ENCODE data around the gene CNTNAP4.

The CNTNAP4 gene

DNA sequence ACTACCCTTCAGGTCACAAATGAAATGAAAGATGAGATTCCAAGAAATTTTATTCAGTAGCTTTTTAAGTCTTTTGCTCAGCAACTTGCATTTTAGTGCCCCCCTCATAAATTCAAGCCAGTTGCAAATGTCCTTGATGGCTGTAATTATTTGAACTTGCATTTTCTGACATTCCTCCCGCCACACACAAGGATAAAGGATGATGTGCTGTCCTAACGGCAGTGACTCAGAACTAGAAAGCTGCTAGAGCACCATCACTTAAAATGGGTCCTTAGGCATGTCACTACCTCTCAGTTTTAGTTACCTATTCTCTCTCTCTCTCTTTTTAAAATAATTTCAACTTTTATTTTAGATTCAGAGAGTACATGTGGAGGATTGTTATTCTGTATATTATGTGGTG, 306.7 kb downstream of the CNTNAP4 start:
- DNase-seq (ENCODE audit: low spot score): no peak

DNA sequence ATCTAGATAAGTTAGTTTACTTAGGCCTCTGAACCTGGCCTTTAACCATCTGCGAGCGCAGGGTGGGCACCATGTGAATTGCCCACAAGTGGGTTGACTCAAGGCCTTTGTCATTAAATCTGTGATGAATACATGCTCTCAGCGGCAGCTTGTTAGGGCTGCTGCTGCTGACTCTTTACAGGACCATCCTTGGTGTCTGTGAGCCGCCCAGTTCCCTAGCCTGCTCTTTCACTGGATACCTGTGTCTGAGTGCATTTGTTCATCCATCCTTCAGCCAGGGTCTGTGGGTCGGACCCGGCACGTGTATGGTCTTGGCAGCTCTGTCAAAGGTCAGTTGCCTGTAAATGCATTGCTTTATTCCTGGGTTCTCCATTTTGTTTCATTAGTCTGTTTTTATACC, 321.3 kb downstream of the CNTNAP4 start:
- no peak for DNase-seq (ENCODE audit: low spot score)

DNA sequence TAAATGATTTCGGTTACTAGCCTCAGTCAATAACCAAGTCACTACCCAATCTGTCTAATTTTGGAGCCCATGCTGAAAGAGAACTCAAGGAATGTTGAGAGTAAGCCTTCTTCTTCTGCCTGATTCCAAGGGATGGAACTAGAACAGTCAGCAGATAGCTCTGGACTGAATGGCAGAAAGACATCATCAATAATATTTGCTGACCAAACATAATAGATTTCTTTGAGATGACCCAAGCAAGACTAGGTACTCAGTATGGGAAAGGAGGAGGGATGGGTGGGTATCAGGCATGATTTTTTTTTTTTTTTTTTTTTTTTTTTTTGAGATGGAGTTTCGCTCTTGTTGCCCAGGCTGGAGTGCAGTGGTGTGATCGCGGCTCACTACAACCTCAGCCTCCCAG, 330.1 kb downstream of the CNTNAP4 start:
- no peak for DNase-seq (ENCODE audit: low spot score)
